ENCODE measurements around the gene EIF3K.

DNA sequence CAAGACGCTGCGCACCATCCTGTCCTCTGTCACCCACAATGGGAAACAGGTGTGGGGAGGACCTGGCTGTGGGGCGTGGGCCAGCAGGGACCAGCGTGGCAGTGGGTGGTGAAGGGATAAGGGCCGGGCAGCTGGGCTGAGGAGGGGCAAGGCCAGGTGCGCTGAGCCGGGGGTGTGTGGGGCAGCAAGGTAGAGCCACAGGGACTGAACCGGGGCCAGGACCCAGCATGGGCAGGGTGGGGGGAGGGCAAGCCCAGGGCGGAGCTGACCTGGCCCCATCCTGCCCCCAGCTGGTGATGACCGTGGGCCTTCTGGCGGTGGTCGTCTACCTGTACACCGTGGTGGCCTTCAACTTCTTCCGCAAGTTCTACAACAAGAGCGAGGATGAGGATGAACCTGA is 38.9 kb upstream of the EIF3K start:
- TF ChIP-seq CTCF (IDR thresholded peaks at IDR 0.05; ENCODE audit: borderline replicate concordance, extremely low read depth, low read length, poor library complexity, severe bottlenecking) (no peak), EZH2 (IDR thresholded peaks at IDR 0.05; ENCODE audit: borderline replicate concordance, low read depth, low read length, severe bottlenecking) (no peak)
